Subcutaneous abdominal adipose tissue (tissue), 5 donors: ENCODE data around the gene RPS19BP1.

Experiments used
- H3K27ac ChIP-seq: one replicate; pipeline ENCODE4 v1.7.0; 2013; ENCODE audit warnings: low read depth, mild to moderate bottlenecking, inconsistent platforms, low read length, moderate library complexity
- H3K27me3 ChIP-seq, 5 donors: one replicate each; pipeline ENCODE4 v1.7.0; 2013; ENCODE audit warnings: low read length in 5 of 5, inconsistent platforms in 1 of 5; ENCODE audit not compliant: control insufficient read depth in 5 of 5, insufficient read depth in 4 of 5
- H3K36me3 ChIP-seq, 5 donors: one replicate each; pipeline ENCODE4 v1.7.0; 2013; ENCODE audit warnings: low read length in 5 of 5; ENCODE audit not compliant: control insufficient read depth in 5 of 5, insufficient read depth in 5 of 5
- H3K4me1 ChIP-seq, 5 donors: one replicate each; pipeline ENCODE4 v1.7.0; 2013; ENCODE audit warnings: low read length in 5 of 5, mild to moderate bottlenecking in 3 of 5, moderate library complexity in 1 of 5; ENCODE audit not compliant: control insufficient read depth in 5 of 5, insufficient read depth in 5 of 5
- H3K4me3 ChIP-seq, 5 donors: one replicate each; pipeline ENCODE4 v1.7.0; 2013; ENCODE audit warnings: low read length in 5 of 5, low read depth in 1 of 5
- H3K9ac ChIP-seq, 5 donors: one replicate each; pipeline ENCODE4 v1.7.0; 2013; ENCODE audit warnings: low read length in 5 of 5, mild to moderate bottlenecking in 4 of 5, moderate library complexity in 3 of 5
- H3K9me3 ChIP-seq, 5 donors: one replicate each; pipeline ENCODE4 v1.7.0; 2013; ENCODE audit warnings: low read length in 5 of 5; ENCODE audit not compliant: control insufficient read depth in 5 of 5
- donor health status: healthy.
- donor health status: healthy.
- donor health status: healthy.
- donor health status: healthy.
- donor health status: healthy.

RPS19BP1 gene

GRCh38 chr22:39559456-39560105, 27.0 kb upstream of the RPS19BP1 start:
- Histone ChIP-seq H3K27me3 (peaks cover 24 to 66% (median 56%) of the 10 kb centered on the region in 5 donors), H3K27ac (no peak overlapping the region), H3K4me1 (peaks cover 0 to 10% (median 7%) of the 10 kb centered on the region in 5 donors), H3K9ac (no peak overlapping the region), H3K4me3 (no peak overlapping the region), H3K36me3 (no peaks in the 10 kb centered on the region), H3K9me3 (no peaks in the 10 kb centered on the region)

- no peaks in the 10 kb centered on the region for H3K36me3 ChIP-seq
- H3K27ac ChIP-seq = no peak overlapping the region
- peaks cover 24 to 63% (median 53%) of the 10 kb centered on the region in 5 donors for H3K27me3 ChIP-seq
- H3K4me1 ChIP-seq = peaks cover 0 to 10% (median 7%) of the 10 kb centered on the region in 5 donors
- no peak overlapping the region for H3K9ac ChIP-seq
- no peaks in the 10 kb centered on the region for H3K9me3 ChIP-seq
- H3K4me3 ChIP-seq = no peak overlapping the region
Measured at GRCh38 chr22:39558950-39559349, 26.4 kb upstream of the RPS19BP1 start.

GRCh38 chr22:39558254-39558727, 25.7 kb upstream of the RPS19BP1 start:
- Histone ChIP-seq H3K4me3 (no peak overlapping the region), H3K27ac (no peak overlapping the region), H3K36me3 (no peaks in the 10 kb centered on the region), H3K9ac (no peak overlapping the region), H3K4me1 (peaks cover 0 to 10% (median 7%) of the 10 kb centered on the region in 5 donors), H3K27me3 (peaks cover 24 to 56% (median 47%) of the 10 kb centered on the region in 5 donors), H3K9me3 (no peaks in the 10 kb centered on the region)

GRCh38 chr22:39556970-39557841, 24.7 kb upstream of the RPS19BP1 start:
- Histone ChIP-seq H3K4me3 (peak overlapping the region in 2 of 5 donors; percentile 28 to 42), H3K9ac (no peak overlapping the region), H3K36me3 (no peaks in the 10 kb centered on the region), H3K9me3 (no peaks in the 10 kb centered on the region), H3K27me3 (peaks cover 24 to 53% (median 49%) of the 10 kb centered on the region in 5 donors), H3K27ac (no peak overlapping the region), H3K4me1 (peaks cover 0 to 10% (median 7%) of the 10 kb centered on the region in 5 donors)

- no peak overlapping the region for H3K9ac ChIP-seq
- H3K27ac ChIP-seq = no peak overlapping the region
- no peaks in the 10 kb centered on the region for H3K36me3 ChIP-seq
- H3K27me3 ChIP-seq = peaks cover 23 to 61% (median 40%) of the 10 kb centered on the region in 5 donors
- no peaks in the 10 kb centered on the region for H3K9me3 ChIP-seq
- peaks cover 0 to 10% (median 7%) of the 10 kb centered on the region in 5 donors for H3K4me1 ChIP-seq
- no peak overlapping the region for H3K4me3 ChIP-seq
Measured at GRCh38 chr22:39554151-39554550, 21.6 kb upstream of the RPS19BP1 start.

- no peaks in the 10 kb centered on the region for H3K36me3 ChIP-seq
- H3K27ac ChIP-seq = no peak overlapping the region
- H3K9me3 ChIP-seq = no peaks in the 10 kb centered on the region
- H3K27me3 ChIP-seq = peaks cover 15 to 56% (median 34%) of the 10 kb centered on the region in 5 donors
- H3K4me3 ChIP-seq = no peak overlapping the region
- no peak overlapping the region for H3K9ac ChIP-seq
- H3K4me1 ChIP-seq = peaks cover 0 to 8% (median 4%) of the 10 kb centered on the region in 5 donors
Measured at GRCh38 chr22:39553429-39553828, 20.9 kb upstream of the RPS19BP1 start.

GRCh38 chr22:39547587-39547947, 15.0 kb upstream of the RPS19BP1 start:
- Histone ChIP-seq H3K4me1 (peaks cover 0 to 1% (median 0%) of the 10 kb centered on the region in 5 donors), H3K36me3 (no peaks in the 10 kb centered on the region), H3K27me3 (peaks cover 15 to 51% (median 42%) of the 10 kb centered on the region in 5 donors), H3K9me3 (no peaks in the 10 kb centered on the region), H3K27ac (no peak overlapping the region), H3K9ac (no peak overlapping the region), H3K4me3 (no peak overlapping the region)

GRCh38 chr22:39546889-39547586, 14.5 kb upstream of the RPS19BP1 start:
- no peaks in the 10 kb centered on the region for H3K36me3 ChIP-seq
- no peak overlapping the region for H3K9ac ChIP-seq
- peaks cover 15 to 51% (median 39%) of the 10 kb centered on the region in 5 donors for H3K27me3 ChIP-seq
- peaks cover 0 to 1% (median 0%) of the 10 kb centered on the region in 5 donors for H3K4me1 ChIP-seq
- H3K4me3 ChIP-seq = no peak overlapping the region
- no peaks in the 10 kb centered on the region for H3K9me3 ChIP-seq
- H3K27ac ChIP-seq = no peak overlapping the region

- Histone ChIP-seq H3K27ac (no peak overlapping the region), H3K4me1 (peaks cover 0 to 1% (median 0%) of the 10 kb centered on the region in 5 donors), H3K36me3 (no peaks in the 10 kb centered on the region), H3K9ac (no peak overlapping the region), H3K9me3 (no peaks in the 10 kb centered on the region), H3K4me3 (no peak overlapping the region), H3K27me3 (peaks cover 13 to 44% (median 39%) of the 10 kb centered on the region in 5 donors)
Measured at GRCh38 chr22:39545386-39546365, 13.1 kb upstream of the RPS19BP1 start.
